ENCODE measurements around the gene ATP1A3.
"Not testable (repeated sequence)": the region's sequence is repeated elsewhere in the genome, so short reads cannot be mapped to it uniquely, and the experiment has no call there.

ATP1A3 gene

DNA sequence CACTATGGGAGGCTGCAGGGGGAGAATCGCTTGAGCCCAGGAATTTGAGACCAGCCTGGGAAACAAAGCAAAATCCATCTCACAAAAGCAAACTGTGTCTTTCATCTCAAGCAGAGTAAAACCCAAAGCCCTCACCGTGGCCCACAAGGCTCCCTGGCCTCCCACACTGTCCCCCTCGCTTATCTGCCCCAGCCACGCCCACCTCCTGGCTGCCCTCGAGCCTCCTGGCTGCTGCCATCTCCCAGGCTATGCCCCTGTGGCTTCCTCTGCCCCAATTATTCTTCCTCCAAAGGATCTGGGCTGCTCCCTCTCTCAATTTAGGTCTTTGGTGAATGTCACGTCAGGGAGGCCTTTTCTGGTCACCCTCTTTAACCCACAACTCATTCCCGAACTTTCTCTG lies 38.5 kb downstream of the ATP1A3 start:
- in situ Hi-C loops (cut with MboI; ENCODE audit: low sequenced_read_pairs) = no loop called here

DNA sequence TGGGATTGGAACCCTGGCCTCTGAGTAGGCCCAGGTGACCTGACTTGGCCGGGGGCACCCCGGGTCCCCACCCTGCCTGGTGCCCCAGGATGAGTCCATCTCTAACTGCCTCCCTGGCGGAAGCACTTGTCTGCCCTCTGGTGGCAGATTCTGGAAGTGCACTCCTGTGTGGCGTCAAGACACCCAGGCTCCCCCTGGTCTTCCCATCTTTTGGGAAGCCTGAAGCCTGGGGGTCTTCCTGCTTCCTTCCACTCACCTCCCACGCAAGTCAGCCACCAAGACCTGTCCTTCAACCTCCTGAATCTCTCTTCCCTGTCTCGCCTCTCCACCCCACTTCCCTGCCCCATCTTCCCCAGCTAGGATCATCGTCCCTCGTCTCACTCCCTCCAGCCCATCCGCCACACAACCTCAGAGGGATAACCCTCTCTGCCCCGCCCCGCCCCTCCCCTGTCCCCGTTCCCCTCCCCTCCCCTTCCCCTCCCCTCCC lies 42.3 kb downstream of the ATP1A3 start:
- in situ Hi-C loops (cut with MboI; ENCODE audit: low sequenced_read_pairs) = no loop called here

DNA sequence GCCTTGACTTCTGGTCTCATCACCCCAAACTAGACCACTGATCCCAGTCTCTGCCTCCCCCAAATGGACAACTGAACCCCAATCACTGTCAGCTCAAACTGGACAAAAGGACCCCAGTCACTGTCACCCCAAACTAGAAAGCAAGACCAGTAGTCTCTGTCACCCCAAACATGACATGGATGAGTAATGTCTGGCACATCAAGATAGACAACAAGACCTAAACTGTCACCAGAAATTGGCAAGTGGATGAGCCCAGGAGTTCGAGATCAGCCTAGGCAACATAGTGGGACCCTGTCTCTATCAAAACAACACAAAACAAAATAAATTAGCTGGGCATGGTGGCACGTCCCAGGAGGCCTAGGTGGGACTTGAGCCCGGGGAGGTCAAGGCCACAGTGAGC lies 46.9 kb downstream of the ATP1A3 start:
- in situ Hi-C loops (cut with MboI; ENCODE audit: low sequenced_read_pairs) = no loop called here

DNA sequence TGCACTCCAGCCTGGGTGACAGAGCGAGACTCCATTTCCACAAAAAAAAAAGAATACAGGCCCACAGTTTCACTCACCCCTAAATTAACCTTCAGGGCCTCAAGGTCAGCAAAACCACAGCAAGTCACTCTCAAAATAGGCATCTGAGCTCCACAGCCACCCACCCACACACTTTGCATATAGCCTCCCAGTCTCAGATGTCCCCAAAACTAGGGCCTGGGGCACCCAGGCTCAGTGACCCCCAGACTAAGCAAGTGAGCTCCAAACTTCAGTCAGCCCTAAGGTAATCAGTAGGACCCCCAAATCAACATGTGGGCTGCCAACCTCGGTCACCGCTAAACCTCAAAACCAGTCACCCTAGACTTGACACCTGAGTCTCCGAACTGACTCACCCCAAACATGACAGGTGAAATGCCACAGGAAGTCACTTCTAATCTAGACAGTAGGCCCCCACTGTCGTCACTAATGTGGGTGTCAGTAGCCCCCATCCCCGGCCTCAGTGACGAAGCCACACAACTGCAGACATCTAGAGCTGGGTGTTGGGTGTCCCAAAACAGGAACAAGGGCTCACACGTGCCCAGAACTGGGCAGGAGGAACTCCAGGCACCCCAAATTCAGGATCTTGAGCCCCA lies 48.8 kb downstream of the ATP1A3 start:
- in situ Hi-C loops (cut with MboI; ENCODE audit: low sequenced_read_pairs) = no loop called here

DNA sequence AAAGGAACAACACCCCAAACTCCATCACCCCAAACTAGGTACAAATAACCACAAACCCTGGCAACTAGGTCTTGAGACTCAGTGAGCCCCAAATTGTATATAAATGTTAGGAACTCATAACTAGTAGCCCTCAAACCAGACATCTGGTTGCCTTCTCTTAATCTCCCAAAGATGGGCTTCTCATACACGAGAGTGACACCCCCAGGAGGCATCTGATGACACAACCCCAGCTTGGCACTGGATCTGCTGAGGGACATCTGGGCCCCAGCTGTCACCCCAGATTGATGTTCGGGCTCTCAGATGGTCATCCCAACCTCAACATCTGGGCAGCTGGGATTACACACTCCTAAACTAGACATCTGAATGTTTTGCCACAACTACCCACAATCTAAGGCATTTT lies 49.7 kb downstream of the ATP1A3 start:
- in situ Hi-C loops (cut with MboI; ENCODE audit: low sequenced_read_pairs) = no loop called here

DNA sequence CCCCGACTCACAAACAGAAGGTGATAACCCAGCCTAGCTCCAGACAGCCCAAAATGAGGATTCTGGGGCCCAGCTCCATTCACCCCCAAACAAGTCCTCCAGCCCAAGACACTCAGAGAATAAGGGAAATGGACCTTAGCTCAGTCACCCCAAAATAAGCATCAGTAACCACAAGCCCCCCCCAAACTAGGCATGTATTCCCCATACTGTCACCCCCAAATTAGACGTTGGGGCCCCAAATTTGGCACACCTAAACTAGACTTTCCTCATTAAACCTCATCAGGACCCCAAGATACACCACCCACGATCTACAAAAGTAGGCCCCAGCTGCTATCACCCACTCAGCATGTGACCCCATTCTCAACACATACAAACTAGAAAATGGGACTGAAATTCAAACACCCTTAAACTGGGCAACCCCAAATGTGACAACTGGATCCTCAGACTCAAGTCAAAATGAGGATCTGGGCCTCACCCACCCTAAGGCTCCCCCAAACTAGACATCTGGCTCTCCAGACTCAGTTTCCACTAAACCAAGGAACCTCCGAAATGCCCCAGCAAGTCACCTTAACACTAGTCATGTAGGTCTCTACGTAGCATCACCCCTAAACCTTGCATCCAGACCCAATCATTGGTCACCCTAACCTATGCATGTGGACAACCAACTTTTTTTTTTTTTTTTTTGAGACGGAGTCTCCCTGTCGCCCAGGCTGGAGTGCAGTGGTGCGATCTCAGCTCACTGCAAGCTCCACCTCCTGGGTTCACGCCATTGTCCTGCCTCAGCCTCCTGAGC lies 52.4 kb downstream of the ATP1A3 start:
- in situ Hi-C loops (cut with MboI; ENCODE audit: low sequenced_read_pairs) = no loop called here

DNA sequence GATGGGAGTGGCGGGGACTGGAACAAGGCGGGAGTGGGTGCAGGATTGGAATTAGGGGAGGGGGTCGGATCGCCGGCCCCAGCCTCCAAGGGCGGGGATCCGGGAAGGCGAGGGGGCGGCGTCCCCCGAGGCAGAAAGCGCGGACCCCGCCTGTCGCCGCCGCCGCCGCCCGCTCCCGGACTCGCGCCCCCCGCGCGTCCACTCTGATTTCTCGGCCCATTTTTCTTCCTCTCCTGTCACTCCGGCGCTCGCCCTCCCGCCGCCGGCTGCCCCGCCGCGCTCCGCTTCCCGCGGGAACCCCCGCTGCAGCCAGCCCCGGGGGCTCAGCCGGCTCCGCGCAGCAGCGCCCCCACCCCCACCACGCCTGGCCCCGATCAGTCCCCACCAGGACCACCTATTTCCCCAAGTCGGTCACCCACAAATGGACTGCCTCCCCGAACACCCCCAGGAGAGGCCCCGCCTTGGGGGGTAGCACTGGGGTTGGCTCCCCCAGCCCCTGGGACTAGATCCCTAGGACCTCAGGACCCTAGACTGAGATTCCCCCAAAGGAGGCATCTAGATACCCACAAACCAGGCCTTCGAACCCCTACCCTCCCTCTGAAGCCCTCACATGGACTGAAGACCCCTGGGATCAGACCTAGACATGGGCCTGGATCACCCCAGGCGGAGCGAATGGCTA lies 53.2 kb downstream of the ATP1A3 start:
- in situ Hi-C loops (cut with MboI; ENCODE audit: low sequenced_read_pairs) = no loop called here

DNA sequence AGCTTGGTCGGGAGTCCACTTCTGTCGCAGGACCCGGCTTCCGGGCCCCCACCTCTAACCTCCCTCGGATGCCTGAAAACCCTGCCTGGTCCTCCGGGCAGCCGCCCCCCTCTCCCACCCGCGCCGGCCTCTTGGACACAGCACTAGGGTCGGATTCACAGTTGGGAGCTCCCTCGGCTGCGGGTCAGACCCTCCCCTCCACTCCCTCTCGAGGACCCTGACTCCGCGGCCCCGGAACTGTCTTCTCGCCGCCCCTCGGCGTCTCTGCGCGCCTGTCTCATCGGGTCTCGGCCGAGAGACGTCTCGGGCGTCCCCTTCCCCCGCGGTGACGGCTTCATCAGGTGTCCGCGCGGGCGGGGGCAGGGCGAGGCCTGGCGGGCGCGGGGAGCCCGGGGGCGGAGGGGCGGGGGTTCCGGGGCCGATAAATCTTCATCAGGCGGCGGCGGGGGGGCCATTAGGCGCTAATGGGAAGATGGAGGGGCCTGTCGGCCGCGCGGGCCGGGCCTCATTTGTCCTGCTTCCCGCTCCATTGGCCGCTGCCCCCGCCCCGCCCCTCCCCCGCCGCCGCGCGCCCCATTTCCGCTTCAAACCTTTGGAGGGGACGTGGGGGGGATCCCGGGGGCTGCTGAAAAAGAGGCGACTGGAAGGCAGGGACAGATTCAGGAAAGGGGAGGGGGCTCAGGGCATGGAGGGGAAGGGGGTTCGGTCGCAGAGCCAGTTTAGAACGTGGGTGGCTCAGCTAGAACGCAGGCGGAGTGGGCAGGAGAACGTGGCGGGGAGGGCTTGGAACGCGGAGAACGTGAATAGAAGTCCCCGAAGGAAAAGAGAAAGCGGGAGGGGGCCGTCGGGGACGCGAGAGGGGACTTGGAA lies 53.9 kb downstream of the ATP1A3 start:
- in situ Hi-C loops (cut with MboI; ENCODE audit: low sequenced_read_pairs) = no loop called here

DNA sequence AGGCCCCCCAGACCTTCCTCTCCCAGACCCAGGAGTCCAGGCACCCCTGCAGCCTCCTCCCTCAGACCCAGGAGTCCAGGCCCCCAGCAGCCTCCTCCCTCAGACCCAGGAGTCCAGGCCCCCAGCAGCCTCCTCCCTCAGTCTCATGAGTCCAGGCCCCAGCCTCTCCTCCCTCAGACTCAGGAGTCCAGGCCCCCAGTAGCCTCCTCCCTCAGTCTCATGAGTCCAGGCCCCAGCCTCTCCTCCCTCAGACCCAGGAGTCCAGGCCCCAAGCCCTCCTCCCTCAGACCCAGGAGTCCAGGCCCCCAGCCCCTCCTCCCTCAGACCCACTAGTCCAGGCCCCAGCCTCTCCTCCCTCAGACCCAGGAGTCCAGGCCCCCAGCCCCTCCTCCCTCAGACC lies 54.8 kb downstream of the ATP1A3 start:
- in situ Hi-C loops (cut with MboI; ENCODE audit: low sequenced_read_pairs) = not testable (repeated sequence)

DNA sequence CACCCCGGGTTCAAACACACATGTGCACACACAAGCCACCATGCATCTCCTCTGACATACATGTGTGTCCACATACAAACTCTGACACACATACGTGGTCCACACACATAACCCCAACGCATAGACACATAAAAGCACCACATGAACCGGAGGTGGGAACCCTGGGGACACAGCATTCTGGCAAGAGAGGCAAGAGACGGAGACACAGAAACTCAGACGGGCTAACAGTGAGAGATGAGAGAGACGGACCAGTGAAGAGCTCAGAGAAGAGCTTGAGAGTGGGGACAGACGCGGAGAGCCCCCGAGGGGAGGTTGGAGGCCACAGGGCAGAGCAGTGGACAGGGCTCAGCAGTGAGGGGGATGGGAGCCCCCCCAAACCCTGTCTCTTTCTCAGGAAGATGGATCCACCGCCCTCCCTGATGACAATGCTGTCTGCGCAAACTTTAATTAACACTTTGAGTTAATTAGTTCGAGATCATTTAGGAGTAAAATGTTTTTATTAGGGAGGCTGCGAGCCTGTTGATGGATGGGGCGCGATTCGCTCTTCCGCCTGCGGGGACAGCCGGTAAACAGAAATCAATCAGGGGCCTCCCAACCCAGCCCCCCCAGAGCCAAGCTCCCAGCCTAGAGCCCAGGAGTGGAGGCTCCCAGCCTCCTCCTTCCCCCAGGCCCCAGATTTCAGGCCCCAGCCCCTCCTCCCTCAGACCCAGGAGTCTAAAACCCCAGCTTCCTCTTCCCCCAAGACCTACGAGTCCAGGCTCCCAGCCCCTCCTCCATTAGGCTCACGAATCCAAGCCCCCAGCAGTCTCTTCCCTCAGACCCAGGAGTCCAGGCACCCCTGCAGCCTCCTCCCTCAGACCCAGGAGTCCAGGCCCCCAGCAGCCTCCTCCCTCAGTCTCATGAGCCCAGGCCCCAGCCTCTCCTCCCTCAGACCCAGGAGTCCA lies 56.2 kb downstream of the ATP1A3 start:
- in situ Hi-C loops (cut with MboI; ENCODE audit: low sequenced_read_pairs) = no loop called here

DNA sequence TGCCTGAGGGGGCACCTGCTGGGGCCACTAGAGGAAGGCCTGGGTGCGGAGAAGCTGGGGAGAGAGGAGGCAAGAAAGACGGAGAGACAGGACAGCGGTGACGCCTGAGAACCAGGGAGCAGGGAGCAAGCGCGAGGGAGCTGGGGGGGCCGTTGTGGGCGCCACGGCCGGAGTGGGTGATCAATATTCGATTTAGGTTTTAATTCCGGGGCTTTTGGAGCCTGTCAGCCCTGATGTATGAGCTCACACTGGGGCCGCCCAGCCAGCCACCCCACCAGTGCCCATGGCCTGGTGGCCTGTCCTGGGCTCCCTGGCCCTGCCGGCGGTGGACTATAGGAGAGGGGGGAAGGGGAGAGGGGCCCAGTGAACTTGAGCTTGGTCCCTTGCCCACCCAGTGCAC lies 57.1 kb downstream of the ATP1A3 start:
- in situ Hi-C loops (cut with MboI; ENCODE audit: low sequenced_read_pairs) = no loop called here

DNA sequence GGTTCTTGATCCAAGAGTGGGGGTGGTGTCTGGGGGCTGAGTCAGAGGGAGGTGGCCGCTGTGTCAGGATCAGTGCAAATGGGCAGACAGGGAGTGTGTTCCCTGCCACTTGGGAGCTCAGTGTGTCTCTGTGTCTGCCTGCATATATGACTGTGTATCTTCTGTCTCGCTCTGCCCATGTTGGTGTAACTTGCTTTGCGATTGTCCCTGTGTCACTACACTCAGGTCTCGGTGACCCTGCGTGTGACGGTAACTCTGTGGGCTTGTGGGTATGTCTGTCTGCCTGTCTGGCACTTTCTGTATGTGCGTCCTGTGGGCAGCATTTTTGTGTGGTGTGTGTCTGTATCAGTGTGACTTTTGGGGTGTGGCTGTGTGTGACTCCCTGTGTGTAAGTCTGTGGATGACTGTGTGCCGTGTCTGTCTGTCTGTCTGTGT lies 57.6 kb downstream of the ATP1A3 start:
- in situ Hi-C loops (cut with MboI; ENCODE audit: low sequenced_read_pairs) = no loop called here

DNA sequence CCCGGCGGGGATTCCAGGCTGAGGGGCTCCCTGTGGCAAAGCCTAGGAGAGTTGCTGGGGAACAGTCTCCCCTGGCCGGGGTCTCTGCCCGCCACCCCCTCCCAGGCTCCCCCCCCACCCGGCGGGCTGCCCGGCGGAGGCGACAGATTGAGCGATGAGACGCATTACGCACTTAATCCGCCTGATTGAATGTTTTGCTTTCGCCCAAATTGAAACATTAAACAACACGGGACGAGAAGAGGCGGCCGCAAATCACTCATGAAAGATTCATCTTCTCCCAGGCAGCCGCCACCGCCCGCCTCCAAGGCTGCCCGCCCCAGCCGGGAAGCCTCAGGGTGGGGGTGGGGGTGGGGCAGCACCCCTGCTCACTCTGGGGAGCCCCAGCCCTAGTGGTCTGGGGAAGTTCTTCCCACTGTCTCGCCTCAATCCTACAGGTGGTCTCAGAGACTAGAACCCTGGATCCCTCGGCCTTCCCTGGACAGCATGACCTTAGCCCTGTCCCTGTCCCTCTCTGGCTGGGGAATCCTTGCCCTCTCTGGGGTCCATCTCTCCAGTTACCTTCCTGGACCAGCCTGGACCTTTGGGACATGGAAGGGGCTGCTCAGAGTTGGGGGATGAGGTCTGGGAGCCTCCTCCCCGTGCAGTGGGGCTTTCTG lies 58.1 kb downstream of the ATP1A3 start:
- in situ Hi-C loops (cut with MboI; ENCODE audit: low sequenced_read_pairs) = no loop called here

DNA sequence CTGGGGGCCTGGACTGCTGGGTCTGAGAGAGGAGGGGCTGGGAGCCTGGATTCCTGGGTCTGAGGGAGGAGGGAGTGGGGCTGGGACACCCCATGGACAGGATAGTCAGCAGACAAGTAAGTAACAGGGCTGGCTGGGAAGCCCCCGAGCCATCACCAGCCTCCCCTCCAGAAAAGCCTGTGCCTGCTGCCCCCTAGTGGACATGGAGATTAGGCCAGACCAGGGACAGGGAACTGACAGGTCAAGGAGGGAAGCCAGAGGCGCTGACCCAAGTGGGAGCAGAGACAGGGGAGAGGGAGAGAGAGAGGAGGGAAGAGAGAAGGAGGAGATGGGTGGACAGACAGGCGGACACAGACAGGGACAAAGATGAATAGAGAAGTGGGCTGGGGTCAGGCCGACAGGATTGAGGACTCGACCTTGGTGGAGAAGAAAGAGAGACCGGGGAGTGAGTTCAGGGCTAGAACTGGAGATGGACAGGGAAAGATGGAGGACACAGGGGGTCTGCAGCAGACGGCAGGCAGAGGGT lies 59.1 kb downstream of the ATP1A3 start:
- in situ Hi-C loops (cut with MboI; ENCODE audit: low sequenced_read_pairs) = no loop called here

DNA sequence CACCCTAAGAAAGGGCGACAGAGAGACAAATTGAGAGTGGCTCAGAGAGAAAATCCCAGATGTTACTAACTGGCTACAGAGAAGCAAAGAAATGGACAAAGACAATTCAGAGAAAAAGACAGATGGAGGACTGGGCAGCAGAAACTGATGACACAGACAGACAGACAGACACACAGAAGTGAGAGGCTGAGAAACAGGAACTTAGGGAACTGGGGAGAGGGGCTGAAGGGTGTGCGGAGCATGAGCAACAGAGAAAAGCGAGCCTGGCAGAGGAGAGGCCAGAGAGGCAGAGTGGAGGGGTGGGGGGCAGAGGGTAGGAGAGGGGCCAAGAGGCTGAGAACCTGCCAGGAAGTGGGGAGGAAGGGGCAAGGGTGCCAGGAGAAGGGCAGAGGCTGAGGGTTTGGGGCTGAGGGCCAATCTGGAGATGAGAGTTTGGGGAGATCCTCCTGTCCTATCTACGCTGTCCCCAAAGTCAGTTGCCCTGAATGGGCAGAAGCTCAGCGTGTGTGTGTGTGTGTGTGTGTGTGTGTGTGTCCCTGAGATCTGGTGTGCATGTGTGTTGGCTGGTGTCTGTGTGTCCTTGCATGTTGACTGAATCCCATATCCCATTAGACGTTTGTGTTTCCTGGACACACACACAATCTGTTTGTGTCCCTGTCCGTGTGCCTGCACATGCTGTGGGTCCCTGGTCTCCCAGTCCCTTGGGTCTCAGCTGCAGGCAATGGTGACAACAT lies 60.2 kb downstream of the ATP1A3 start:
- in situ Hi-C loops (cut with MboI; ENCODE audit: low sequenced_read_pairs) = no loop called here

DNA sequence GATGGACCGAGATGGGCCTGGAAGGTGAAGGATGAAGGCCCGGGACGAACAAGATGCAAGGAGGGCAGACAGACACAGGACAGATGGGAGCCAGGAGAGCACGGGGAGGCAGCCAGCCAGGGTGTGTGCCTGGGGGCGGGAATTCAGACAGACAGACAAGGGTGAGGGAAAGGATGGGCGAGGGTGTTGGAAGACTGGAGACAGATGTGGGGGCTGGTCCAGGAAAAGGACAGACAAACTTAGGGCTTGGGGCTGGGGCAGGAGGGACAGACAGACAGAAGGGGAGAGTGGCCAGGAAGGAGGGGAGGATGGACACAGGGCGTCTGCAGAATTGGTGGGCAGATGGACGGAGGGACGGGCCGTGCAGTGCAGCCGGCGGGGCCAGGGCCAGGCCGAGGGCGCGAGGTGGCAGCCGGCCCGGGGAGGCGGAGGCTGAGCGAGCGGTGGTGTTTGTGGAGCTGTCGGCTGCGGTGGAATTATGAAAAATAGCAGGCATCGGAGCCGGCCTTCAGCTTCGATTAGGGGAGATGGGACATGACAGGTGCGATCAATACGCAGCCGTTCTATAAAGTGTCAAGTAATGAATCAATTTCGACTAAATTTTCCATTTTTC lies 61.2 kb downstream of the ATP1A3 start:
- in situ Hi-C loops (cut with MboI; ENCODE audit: low sequenced_read_pairs) = no loop called here

DNA sequence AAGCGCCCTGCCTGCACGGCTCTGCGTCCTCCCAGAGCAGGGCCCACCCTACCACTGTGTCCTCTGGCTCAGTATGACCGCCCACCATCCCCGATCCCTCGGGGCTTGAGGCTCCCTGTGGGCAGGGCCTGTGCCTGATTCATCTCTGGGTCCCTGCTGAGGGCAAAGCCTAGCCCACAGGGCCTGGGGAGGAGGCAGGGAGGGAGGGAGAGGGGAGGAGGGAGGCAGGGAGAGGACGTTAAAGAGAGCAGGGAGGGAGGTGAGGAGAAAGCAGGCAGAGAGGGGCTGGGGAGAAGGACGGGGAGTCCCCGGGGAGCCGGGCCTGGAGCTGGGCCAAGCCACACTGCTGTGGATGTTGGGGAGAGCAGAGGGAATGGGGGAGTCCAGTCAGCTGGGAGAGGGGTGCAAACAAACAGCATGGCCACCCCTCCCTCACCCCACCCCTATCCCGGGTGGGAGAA lies 61.7 kb downstream of the ATP1A3 start:
- in situ Hi-C loops (cut with MboI; ENCODE audit: low sequenced_read_pairs) = no loop called here

Measured in hTERT RPE-1 (cell line).